Measurements from ENCODE around the gene ZNF277.

DNA sequence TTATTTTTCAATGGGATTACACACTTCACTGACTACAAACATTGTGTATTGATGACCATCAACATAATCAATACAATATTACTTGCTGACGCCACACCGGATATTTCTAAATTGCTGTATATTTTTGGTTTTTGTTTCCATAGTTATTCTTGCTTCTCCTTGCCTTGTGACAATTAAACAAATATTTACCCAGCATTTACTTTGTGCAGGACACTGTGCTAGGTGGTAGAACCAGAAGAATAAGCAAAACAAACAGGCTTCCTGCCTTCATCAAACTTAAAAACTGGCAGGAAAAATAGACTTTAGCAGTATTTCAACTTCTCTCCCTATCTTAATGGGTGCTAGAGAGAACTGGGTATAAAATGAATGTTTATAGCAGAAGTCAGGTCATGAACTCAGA lies 50.6 kb downstream of the ZNF277 start:
- no peak for TF ChIP-seq RXRA (IDR thresholded peaks at IDR 0.05)
- TF ChIP-seq NR2F2 (IDR thresholded peaks at IDR 0.05), result no peak
